ENCODE data around the gene REN.

The REN gene

GRCh38 chr1:204199579-204199978 lies 33.4 kb upstream of the REN start:
- no peak for TF ChIP-seq CTCF (IDR thresholded peaks at IDR 0.05; ENCODE audit: extremely low read depth, insufficient read depth, missing control alignments)
- in situ Hi-C loops (cut with MboI; ENCODE audit: low pct_unique_long_range_greater_than_20kb, low sequenced_read_pairs, unreplicated experiment): no loop called here
- no peak for DNase-seq (ENCODE audit: low spot score)

GRCh38 chr1:204198348-204199340 lies 32.5 kb upstream of the REN start:
- no peak for DNase-seq (ENCODE audit: low spot score)
- TF ChIP-seq CTCF (IDR thresholded peaks at IDR 0.05; ENCODE audit: extremely low read depth, insufficient read depth, missing control alignments): no peak
- in situ Hi-C loops (cut with MboI; ENCODE audit: low pct_unique_long_range_greater_than_20kb, low sequenced_read_pairs, unreplicated experiment): no loop called here

- in situ Hi-C loops (cut with MboI; ENCODE audit: low pct_unique_long_range_greater_than_20kb, low sequenced_read_pairs, unreplicated experiment): no loop called here
- no peak for DNase-seq (ENCODE audit: low spot score)
- TF ChIP-seq CTCF (IDR thresholded peaks at IDR 0.05; ENCODE audit: extremely low read depth, insufficient read depth, missing control alignments): no peak
These were observed 30.9 kb upstream of the REN start for GRCh38 chr1:204197068-204197467.

- no peak for TF ChIP-seq CTCF (IDR thresholded peaks at IDR 0.05; ENCODE audit: extremely low read depth, insufficient read depth, missing control alignments)
- in situ Hi-C loops (cut with MboI; ENCODE audit: low pct_unique_long_range_greater_than_20kb, low sequenced_read_pairs, unreplicated experiment): no loop called here
- DNase-seq (ENCODE audit: low spot score): no peak
These were observed 30.1 kb upstream of the REN start, which contains the start of gene KISS1 for GRCh38 chr1:204196068-204196795. Gene KISS1, minus strand, starts transcription at chr1:204196491. Its CDS starts 3,615 bp downstream, at chr1:204192876.

GRCh38 chr1:204194771-204195170 lies 28.6 kb upstream of the REN start:
- DNase-seq (ENCODE audit: low spot score): no peak
- in situ Hi-C loops (cut with MboI; ENCODE audit: low pct_unique_long_range_greater_than_20kb, low sequenced_read_pairs, unreplicated experiment): no loop called here
- TF ChIP-seq CTCF (IDR thresholded peaks at IDR 0.05; ENCODE audit: extremely low read depth, insufficient read depth, missing control alignments): no peak

- no peak for DNase-seq (ENCODE audit: low spot score)
- in situ Hi-C loops (cut with MboI; ENCODE audit: low pct_unique_long_range_greater_than_20kb, low sequenced_read_pairs, unreplicated experiment): no loop called here
- no peak for TF ChIP-seq CTCF (IDR thresholded peaks at IDR 0.05; ENCODE audit: extremely low read depth, insufficient read depth, missing control alignments)
These were observed 27.9 kb upstream of the REN start for GRCh38 chr1:204194080-204194479.
